GM19193 (cell line): ENCODE results near the gene KLK5.

ENCODE experiments used
- POLR2A ChIP-seq: IDR thresholded peaks from 4 replicates; pipeline ENCODE4 v1.6.1; 2011; ENCODE audit not compliant: insufficient read depth, insufficient read length; ENCODE audit errors: extremely low read depth

KLK5 gene

GRCh38 chr19:50943074-50943828, 9.6 kb downstream of the KLK5 start:
- TF ChIP-seq POLR2A: no peak

- TF ChIP-seq POLR2A: no peak
Measured at GRCh38 chr19:50939596-50939995, 13.2 kb downstream of the KLK5 start.

GRCh38 chr19:50933640-50934039, 19.2 kb downstream of the KLK5 start:
- no peak for TF ChIP-seq POLR2A

- TF ChIP-seq POLR2A: no peak
Measured at GRCh38 chr19:50932690-50933083, 20.2 kb downstream of the KLK5 start.

GRCh38 chr19:50932018-50932689, 20.7 kb downstream of the KLK5 start:
- no peak for TF ChIP-seq POLR2A

GRCh38 chr19:50931023-50931422, 21.8 kb downstream of the KLK5 start:
- TF ChIP-seq POLR2A: no peak

- no peak for TF ChIP-seq POLR2A
Measured at GRCh38 chr19:50928831-50929230, 24.0 kb downstream of the KLK5 start.

- no peak for TF ChIP-seq POLR2A
Measured at GRCh38 chr19:50926144-50926543, 26.7 kb downstream of the KLK5 start.

- TF ChIP-seq POLR2A: no peak
Measured at GRCh38 chr19:50925734-50926133, 27.1 kb downstream of the KLK5 start.

GRCh38 chr19:50924586-50924985, 28.3 kb downstream of the KLK5 start:
- no peak for TF ChIP-seq POLR2A

GRCh38 chr19:50922317-50922853, 30.5 kb downstream of the KLK5 start:
- no peak for TF ChIP-seq POLR2A

GRCh38 chr19:50921426-50922316, 31.2 kb downstream of the KLK5 start:
- no peak for TF ChIP-seq POLR2A

- no peak for TF ChIP-seq POLR2A
Measured at GRCh38 chr19:50916069-50916468, 36.8 kb downstream of the KLK5 start.

- no peak for TF ChIP-seq POLR2A
Measured at GRCh38 chr19:50912727-50913716, 39.8 kb downstream of the KLK5 start.
